Activated naive CD8-positive, alpha-beta T cell treated with anti-CD3 and anti-CD28 coated beads, Interleukin-2, amount 50 U/mL, for 16 hours (primary cell): Measurements from ENCODE around the gene KCND3.

Experiments used
- DNase-seq: peaks from one replicate; pipeline ENCODE4 v3.0.0-alpha.2; 2020; ENCODE audit warnings: low read depth, low spot score

The KCND3 gene

DNA sequence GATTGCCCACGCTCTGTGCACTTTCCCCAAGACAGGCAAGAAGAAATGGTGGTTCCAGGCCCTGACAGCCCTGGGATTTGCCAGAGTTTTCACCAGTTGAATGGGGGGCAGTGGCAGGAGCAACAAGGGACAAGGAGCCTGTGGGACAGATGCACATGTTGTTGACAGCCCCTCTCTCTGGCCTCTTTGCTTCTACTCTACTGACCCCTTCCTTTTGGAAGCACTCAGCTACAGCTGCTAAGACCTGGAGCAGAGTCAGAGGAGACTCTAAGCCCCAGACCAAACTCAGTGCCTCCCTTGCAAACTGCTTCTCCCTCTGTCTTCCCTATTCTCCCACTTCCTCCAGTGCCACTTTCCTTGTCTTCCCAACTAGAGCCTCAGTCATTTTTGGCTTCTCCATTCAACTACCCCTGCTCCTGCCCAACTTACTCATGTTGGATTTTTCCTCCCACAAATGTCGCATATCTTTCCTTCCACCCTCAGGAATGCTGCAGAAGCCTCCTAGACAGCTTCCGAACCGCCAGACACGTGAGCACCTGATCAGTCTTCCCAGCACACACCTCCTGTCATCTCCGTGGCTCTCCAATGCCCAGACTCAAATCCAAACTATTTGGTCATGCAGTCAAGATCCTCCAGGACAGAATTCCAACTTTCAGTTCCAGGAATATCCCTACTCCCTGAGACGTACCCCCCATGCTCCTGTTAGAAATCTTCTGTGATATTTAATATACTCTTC is 259.4 kb downstream of the KCND3 start:
- no peak for DNase-seq

DNA sequence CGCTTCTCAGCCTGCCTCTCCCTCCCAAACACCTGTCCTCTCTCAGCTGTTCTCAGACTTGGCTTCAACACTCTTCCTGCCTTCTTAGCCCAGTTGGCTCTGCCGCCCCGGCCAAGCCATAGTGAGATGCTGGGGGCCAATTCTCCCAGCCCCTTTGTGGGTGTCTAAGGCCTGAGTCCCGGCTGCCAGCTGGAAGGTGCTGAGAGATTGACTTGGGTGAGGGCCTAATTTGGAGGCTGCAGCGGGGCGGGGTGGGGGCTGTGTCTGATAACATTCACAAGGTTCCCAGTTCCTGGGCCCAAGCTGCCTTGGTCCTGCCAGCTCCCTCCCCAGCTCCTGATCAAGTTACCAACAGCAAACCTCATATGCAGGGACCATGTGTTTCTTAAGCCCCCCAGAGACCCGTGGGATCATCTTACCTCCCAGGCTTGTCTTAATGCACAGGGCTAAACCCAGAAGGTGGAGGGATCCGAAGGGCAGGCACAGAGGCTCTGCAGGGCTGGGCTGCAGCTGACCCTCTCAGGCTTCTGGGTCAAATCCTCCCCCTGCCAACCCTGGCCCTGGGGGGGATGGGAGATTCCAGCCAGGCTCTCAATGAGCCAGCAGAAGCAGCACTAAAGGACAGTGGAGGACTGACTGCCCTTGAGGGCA is 260.1 kb downstream of the KCND3 start:
- no peak for DNase-seq

DNA sequence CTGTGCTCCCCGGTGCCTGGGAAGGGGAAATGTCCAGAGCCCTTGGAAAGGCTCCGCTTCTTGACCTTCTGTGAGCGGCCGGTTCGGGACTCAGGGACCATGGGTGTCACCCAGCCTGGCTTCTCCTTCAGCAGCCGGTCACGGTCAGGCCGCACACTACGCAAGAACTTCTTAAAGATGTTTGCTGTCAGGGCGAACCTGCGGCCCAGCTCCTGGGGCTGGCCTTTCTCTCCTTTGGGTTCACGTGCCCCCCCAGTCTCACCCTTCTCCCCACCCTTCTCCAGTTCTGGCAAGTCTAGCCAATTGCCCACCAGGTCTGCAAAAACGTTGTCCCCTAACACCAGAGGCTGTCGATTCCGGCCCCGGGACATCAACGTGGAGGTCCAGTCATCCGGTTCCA is 262.4 kb downstream of the KCND3 start:
- DNase-seq: no peak

DNA sequence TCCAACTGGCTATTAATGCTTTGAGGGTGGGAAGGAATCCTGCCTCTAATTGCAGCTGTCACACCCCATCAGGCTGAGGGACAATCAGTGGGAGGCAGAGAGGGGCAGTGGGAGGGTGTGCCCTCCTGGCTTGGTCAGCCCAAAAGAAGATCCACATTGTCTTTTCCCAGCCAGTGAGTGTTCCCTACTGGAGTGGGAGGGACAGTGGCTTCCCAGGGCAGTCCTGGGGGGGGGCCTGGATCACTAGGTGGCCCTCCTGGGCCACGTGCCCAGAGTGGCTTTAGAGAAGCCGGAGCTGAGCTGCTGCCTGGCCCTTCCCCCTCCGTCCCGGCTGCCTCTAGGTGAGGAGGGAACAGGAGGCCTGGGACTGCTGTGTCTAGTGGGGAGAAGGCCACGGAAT is 264.3 kb downstream of the KCND3 start:
- no peak for DNase-seq

DNA sequence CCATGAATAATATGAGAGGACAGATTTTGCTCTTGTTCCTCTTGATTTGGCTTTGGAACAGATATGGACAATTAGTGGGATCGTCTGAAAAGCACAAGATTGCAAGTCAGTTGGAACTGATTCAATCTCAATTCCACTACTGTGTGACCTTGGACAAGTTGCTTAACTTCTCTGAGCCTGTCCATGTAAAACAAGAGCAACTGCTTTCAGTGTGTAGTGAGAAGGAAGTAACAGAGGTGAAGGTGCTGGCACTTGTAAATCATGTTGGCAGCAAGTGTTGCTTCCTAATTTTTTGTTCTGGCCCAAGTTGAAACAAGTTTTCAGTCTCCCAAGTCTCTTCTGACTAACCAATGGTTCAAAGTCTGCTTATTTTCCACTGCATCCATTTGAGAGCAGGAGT is 265.6 kb downstream of the KCND3 start:
- no peak for DNase-seq

DNA sequence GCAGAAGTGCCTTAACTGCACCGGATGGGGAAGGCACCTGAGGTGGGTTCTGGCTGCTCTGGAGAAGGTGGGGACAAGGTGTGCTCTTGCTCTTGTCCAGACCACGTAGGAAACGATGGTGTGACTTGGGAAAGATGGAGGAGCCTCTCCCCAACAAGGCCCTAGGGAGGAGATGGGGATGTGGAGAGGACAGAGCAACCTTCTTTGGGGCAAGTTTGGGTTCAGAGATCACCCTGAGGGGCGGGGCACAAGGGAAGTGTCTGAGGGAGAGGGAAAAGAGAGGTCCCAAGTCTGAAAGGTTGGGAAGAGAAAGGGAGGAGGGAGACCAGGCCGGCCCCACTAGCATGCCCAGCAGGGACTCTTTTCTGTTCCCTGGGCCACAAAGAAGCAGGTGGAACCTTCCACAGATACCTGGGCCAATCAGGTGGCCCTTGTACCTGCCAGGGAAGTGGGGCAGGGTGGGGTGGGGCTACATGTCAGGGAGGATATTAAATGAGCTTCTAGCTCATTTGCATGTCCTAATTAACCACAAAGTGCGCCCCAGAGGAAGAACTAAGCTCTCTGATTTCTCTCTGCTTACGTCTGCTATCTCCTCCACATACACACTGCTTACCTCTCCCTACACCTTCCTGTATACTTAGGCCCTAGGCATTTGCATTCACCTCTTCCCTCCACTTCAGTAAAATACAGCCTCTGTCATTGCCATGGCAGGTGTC is 266.2 kb downstream of the KCND3 start:
- DNase-seq: no peak

DNA sequence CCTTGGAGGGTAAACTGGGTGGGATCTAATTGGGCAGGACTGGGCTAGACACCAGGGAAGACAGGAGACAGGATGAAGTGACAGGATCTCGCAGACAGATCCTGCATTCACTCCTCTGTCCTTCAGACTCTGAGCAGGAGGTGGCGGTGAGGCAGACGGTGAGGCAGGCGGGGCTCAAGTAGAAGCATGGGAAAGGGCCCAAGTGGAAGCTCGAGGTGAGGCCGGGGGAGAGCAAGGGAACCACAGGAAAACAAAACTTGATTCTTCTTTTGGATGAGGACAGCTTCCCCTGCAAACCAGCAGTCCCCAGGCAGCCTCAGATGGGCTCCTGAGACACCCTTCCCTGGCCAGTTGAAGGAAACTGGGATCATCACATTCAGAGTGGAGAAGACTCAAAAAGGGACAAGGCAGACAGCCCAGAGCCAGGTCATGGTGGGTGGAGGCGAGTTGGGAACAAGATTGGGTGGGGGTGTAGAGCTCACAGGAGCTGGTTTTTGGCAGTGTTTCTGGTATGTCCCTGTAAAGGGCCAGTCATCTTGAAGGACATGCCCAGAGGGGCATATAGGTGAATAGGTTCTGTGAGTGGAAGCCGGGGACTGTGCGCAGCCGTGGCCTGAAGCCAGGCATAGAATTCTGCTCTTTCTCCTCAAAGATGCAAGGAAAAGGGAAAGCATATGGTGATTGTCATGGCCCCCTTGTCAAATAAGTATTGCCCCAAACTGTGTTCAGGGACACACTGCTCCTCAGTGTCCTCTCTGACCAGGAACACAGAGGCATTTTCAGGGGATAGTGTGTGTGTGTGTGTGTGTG is 268.3 kb downstream of the KCND3 start:
- no peak for DNase-seq
